Measurements from ENCODE around the gene ACTR10.
"Not testable (repeated sequence)": the region's sequence is repeated elsewhere in the genome, so short reads cannot be mapped to it uniquely, and the experiment has no call there.

ACTR10 gene

GRCh38 chr14:58227096-58227819, 27.3 kb downstream of the ACTR10 start:
- no peak for DNase-seq

- DNase-seq = no peak
Measured at GRCh38 chr14:58238252-58239243, 38.6 kb downstream of the ACTR10 start.

GRCh38 chr14:58239244-58240195, 39.6 kb downstream of the ACTR10 start:
- peak; percentile 81 for DNase-seq

- peak; percentile 29 for DNase-seq
Measured at GRCh38 chr14:58243790-58244555, 44.0 kb downstream of the ACTR10 start.

GRCh38 chr14:58244556-58245387, 44.8 kb downstream of the ACTR10 start, which contains the start of gene PSMA3:
Gene PSMA3, plus strand, starts transcription at chr14:58244843. Its CDS starts 78 bp downstream, at chr14:58244921.
- DNase-seq = peak; percentile 99

- no peak for DNase-seq
Measured at GRCh38 chr14:58245562-58245961, 45.6 kb downstream of the ACTR10 start.

- DNase-seq = no peak
Measured at GRCh38 chr14:58249611-58250010, 49.7 kb downstream of the ACTR10 start.

- no peak for DNase-seq
Measured at GRCh38 chr14:58258156-58258555, 58.2 kb downstream of the ACTR10 start.

GRCh38 chr14:58262005-58262404, 62.1 kb downstream of the ACTR10 start:
- not testable (repeated sequence) for DNase-seq

- no peak for DNase-seq
Measured at GRCh38 chr14:58265401-58265800, 65.5 kb downstream of the ACTR10 start.

GRCh38 chr14:58270628-58271027, 70.7 kb downstream of the ACTR10 start:
- DNase-seq = peak; percentile 21

GRCh38 chr14:58272588-58273372, 72.8 kb downstream of the ACTR10 start:
- DNase-seq = no peak

GRCh38 chr14:58274881-58275280, 74.9 kb downstream of the ACTR10 start:
- DNase-seq = no peak

GRCh38 chr14:58275527-58276190, 75.7 kb downstream of the ACTR10 start:
- no peak for DNase-seq

- DNase-seq = no peak
Measured at GRCh38 chr14:58276208-58276607, 76.3 kb downstream of the ACTR10 start.

- DNase-seq = no peak
Measured at GRCh38 chr14:58278177-58278576, 78.2 kb downstream of the ACTR10 start.

GRCh38 chr14:58280954-58281787, 81.2 kb downstream of the ACTR10 start:
- DNase-seq = peak; percentile 53

- no peak for DNase-seq
Measured at GRCh38 chr14:58281969-58282368, 82.0 kb downstream of the ACTR10 start.

Measured in activated CD4-positive, alpha-beta T cell treated with anti-CD3 and anti-CD28 coated beads, Interleukin-2, amount 50 U/mL, for 16 hours (primary cell).